GM18499 (cell line): ENCODE measurements around the gene AAGAB.
"Not testable (repeated sequence)": the region's sequence is repeated elsewhere in the genome, so short reads cannot be mapped to it uniquely, and the experiment has no call there.

Experiments
- ATAC-seq: cut with Tn5 transposase; IDR thresholded peaks from one replicate; pipeline ENCODE4 v1.9.1; 2021; ENCODE audit warnings: moderate number of reproducible peaks; ENCODE audit not compliant: insufficient read depth, unreplicated experiment

AAGAB gene

GRCh38 chr15:67156426-67156825 lies 98.0 kb downstream of the AAGAB start:
- no peak for ATAC-seq

GRCh38 chr15:67154249-67154648 lies 100.2 kb downstream of the AAGAB start:
- no peak for ATAC-seq

GRCh38 chr15:67153044-67153443 lies 101.4 kb downstream of the AAGAB start:
- ATAC-seq: not testable (repeated sequence)

GRCh38 chr15:67152429-67152828 lies 102.0 kb downstream of the AAGAB start:
- no peak for ATAC-seq
